MM.1S (cell line): ENCODE results near the gene MZF1.

Source experiments
- CTCF ChIP-seq: fragments of 300-600 bp; sonication (generic); IDR thresholded peaks from 2 replicates; pipeline ENCODE4 v1.5.1; 2016; ENCODE audit warnings: antibody characterized with exemption, low read length, mixed read lengths
- EZH2 ChIP-seq: fragments of 300-600 bp; sonication (generic); optimal IDR thresholded peaks from 2 replicates; pipeline ENCODE3; 2017; ENCODE audit warnings: low read depth, mild to moderate bottlenecking, antibody characterized with exemption, low read length, mixed read lengths
- EZH2phosphoT487 ChIP-seq: fragments of 300-600 bp; sonication (generic); IDR thresholded peaks from 2 replicates; pipeline ENCODE4 v1.6.1; 2018; ENCODE audit warnings: antibody characterized with exemption, low read length

GRCh38 chr19:58519355-58520256 lies 53.5 kb downstream of the MZF1 start, which contains the start of gene ZBTB45:
- TF ChIP-seq CTCF (peak; percentile 74), EZH2phosphoT487 (no peak), EZH2 (no peak)
